GM23248 (cell line): ENCODE measurements around the gene C20orf141. TPM values are rescaled to one million over a fixed set of nuclear protein-coding genes. Genes with fewer than 3 reads are reported as not detected.

Experiments
- DNase-seq: peaks from one replicate; pipeline ENCODE4 v3.0.0-alpha.2; 2015
- H2AFZ ChIP-seq: fragments of 200-600 bp; sonication (generic); 2 replicates; pipeline ENCODE4 v1.6.1; 2016; ENCODE audit warnings: antibody characterized with exemption
- H3F3A ChIP-seq: fragments of 200-600 bp; sonication (generic); 2 replicates; pipeline ENCODE4 v1.6.1; 2016; ENCODE audit warnings: mild to moderate bottlenecking, antibody characterized with exemption, mixed run types; ENCODE audit not compliant: insufficient read depth
- H3K27ac ChIP-seq: fragments of 200-600 bp; sonication (generic); 2 replicates; pipeline ENCODE4 v1.5.1; 2016; ENCODE audit warnings: mild to moderate bottlenecking
- H3K27me3 ChIP-seq: fragments of 200-600 bp; sonication (generic); replicated peaks from 2 replicates; pipeline ENCODE4 v1.6.1; 2016; ENCODE audit warnings: mild to moderate bottlenecking; ENCODE audit not compliant: insufficient read depth
- H3K36me3 ChIP-seq: fragments of 200-600 bp; sonication (generic); 2 replicates; pipeline ENCODE4 v1.6.1; 2016; ENCODE audit warnings: low read depth, mild to moderate bottlenecking
- H3K4me1 ChIP-seq: fragments of 200-600 bp; sonication (generic); 2 replicates; pipeline ENCODE4 v1.6.1; 2016; ENCODE audit warnings: mild to moderate bottlenecking; ENCODE audit not compliant: insufficient read depth
- H3K4me2 ChIP-seq: fragments of 200-600 bp; sonication (generic); one replicate; pipeline ENCODE4 v1.6.1; 2016; ENCODE audit warnings: mild to moderate bottlenecking; ENCODE audit not compliant: unreplicated experiment
- H3K4me3 ChIP-seq: fragments of 200-600 bp; sonication (generic); 2 replicates; pipeline ENCODE4 v1.5.1; 2016; ENCODE audit warnings: mild to moderate bottlenecking
- H3K79me2 ChIP-seq: fragments of 200-600 bp; sonication (generic); 2 replicates; pipeline ENCODE4 v1.6.1; 2016; ENCODE audit warnings: mild to moderate bottlenecking; ENCODE audit not compliant: insufficient read depth
- H3K9ac ChIP-seq: fragments of 200-600 bp; sonication (generic); 2 replicates; pipeline ENCODE4 v1.6.1; 2016; ENCODE audit warnings: mild to moderate bottlenecking
- H3K9me2 ChIP-seq: fragments of 200-600 bp; sonication (generic); 2 replicates; pipeline ENCODE4 v1.6.1; 2016; ENCODE audit warnings: mixed run types, mild to moderate bottlenecking, moderate library complexity; ENCODE audit not compliant: insufficient read depth
- H3K9me3 ChIP-seq: fragments of 200-600 bp; sonication (generic); one replicate; pipeline ENCODE4 v1.6.1; 2017; ENCODE audit warnings: low read depth
- H4K20me1 ChIP-seq: fragments of 200-600 bp; sonication (generic); 2 replicates; pipeline ENCODE4 v1.6.0; 2016; ENCODE audit not compliant: insufficient read depth
- EZH2 ChIP-seq: fragments of 200-600 bp; sonication (generic); IDR thresholded peaks from 2 replicates; pipeline ENCODE4 v1.6.1; 2018; ENCODE audit warnings: antibody characterized with exemption, mild to moderate bottlenecking; ENCODE audit not compliant: insufficient read depth, poor library complexity, severe bottlenecking
- EZH2phosphoT487 ChIP-seq: fragments of 200-600 bp; sonication (generic); IDR thresholded peaks from 2 replicates; pipeline ENCODE4 v1.6.1; 2018; ENCODE audit warnings: antibody characterized with exemption, moderate library complexity, mild to moderate bottlenecking, low read depth; ENCODE audit not compliant: insufficient read depth
- WGBS, 2 experiments: methylation state at CpG; one replicate each; pipeline ENCODE4 v1.1.6; 2015 to 2017; ENCODE audit warnings: low lambda C conversion rate in 2 of 2, low coverage in 1 of 2; ENCODE audit errors: missing lambda C conversion rate in 2 of 2; 5-methylcytosine and 5-hydroxymethylcytosine counted together
- in situ Hi-C: fragments of 300-500 bp; cut with MboI; formaldehyde crosslinking; loops from 2 replicates; pipeline ENCODE4 v1.15.0; 2020
- polyA plus RNA-seq: library from polyadenylated mRNA; unstranded; fragments of >200 nt; fragmentation: Nextera tagmentation; extraction: Ambion mirVana; gene quantifications from 2 replicates; pipeline ENCODE4 v1.2.1, GENCODE V29; 2016
- total RNA-seq: library from RNA; depleted of rRNA; stranded (reverse); fragments of >200 nt; shearing (Covaris generic); gene quantifications from 2 replicates; pipeline ENCODE4 v1.2.3, GENCODE V29; 2014

C20orf141 gene
- total and polyA plus RNA-seq, 2 experiments from 2014 or later, result not detected

- Histone ChIP-seq H3F3A (0 out of 2 replicates have a peak, but pooled peaks cover 5% of the 10 kb centered on the region), H3K27ac (no peak overlapping the region), H3K4me3 (no peak overlapping the region), H3K79me2 (peaks cover 31% of the 10 kb centered on the region), H3K4me2 (no peak overlapping the region), H3K9me3 (no peaks in the 10 kb centered on the region), H3K36me3 (no peaks in the 10 kb centered on the region), H3K4me1 (no peaks in the 10 kb centered on the region), H3K27me3 (no peaks in the 10 kb centered on the region), H3K9ac (no peak overlapping the region), H3K9me2 (no peaks in the 10 kb centered on the region), H2AFZ (no peak overlapping the region), H4K20me1 (no peaks in the 10 kb centered on the region)
- in situ Hi-C loops, result no loop called here
- no peak for DNase-seq
- 97% methylated on average over 19 of the region's 19 CpGs for WGBS, 2 experiments
- TF ChIP-seq EZH2phosphoT487 (no peak), EZH2 (no peak)
These were observed 23.5 kb downstream of the C20orf141 start for GRCh38 chr20:2838170-2838797.

GRCh38 chr20:2838847-2839671 is 24.3 kb downstream of the C20orf141 start:
- Histone ChIP-seq H3F3A (0 out of 2 replicates have a peak, but pooled peaks cover 2% of the 10 kb centered on the region), H3K9me3 (no peaks in the 10 kb centered on the region), H2AFZ (no peak overlapping the region), H3K79me2 (peaks cover 39% of the 10 kb centered on the region), H3K9me2 (no peaks in the 10 kb centered on the region), H4K20me1 (no peaks in the 10 kb centered on the region), H3K4me1 (no peaks in the 10 kb centered on the region), H3K4me2 (no peak overlapping the region), H3K36me3 (no peaks in the 10 kb centered on the region), H3K27me3 (no peaks in the 10 kb centered on the region), H3K4me3 (no peak overlapping the region), H3K27ac (no peak overlapping the region), H3K9ac (no peak overlapping the region)
- TF ChIP-seq EZH2phosphoT487 (no peak), EZH2 (no peak)
- no peak for DNase-seq
- WGBS, 2 experiments, result 95 to 97% methylated on average over 10 to 15 of the region's 15 CpGs
- in situ Hi-C loops, result no loop called here

GRCh38 chr20:2839732-2840137 is 24.9 kb downstream of the C20orf141 start:
- in situ Hi-C loops, result no loop called here
- Histone ChIP-seq H3K27me3 (no peaks in the 10 kb centered on the region), H3K27ac (no peak overlapping the region), H3K79me2 (peaks cover 40% of the 10 kb centered on the region), H3K9me2 (no peaks in the 10 kb centered on the region), H2AFZ (peak overlapping the region; percentile 94), H3K9me3 (no peaks in the 10 kb centered on the region), H4K20me1 (no peaks in the 10 kb centered on the region), H3K9ac (peak overlapping the region; percentile 87), H3K36me3 (no peaks in the 10 kb centered on the region), H3K4me3 (peak overlapping the region; percentile 90), H3K4me1 (no peaks in the 10 kb centered on the region), H3K4me2 (peak overlapping the region; percentile 79), H3F3A (no peaks in the 10 kb centered on the region)
- WGBS, 2 experiments, result 87 to 96% methylated on average over 18 to 21 of the region's 21 CpGs
- DNase-seq, result no peak
- no peak for TF ChIP-seq EZH2phosphoT487
- no peak for TF ChIP-seq EZH2

- H3K27me3 ChIP-seq, result no peaks in the 10 kb centered on the region
- peak within 1 kb of the TSS; percentile 87 for H3K4me2 ChIP-seq
- H2AFZ ChIP-seq, result peak within 1 kb of the TSS; percentile 94
- no peaks in the 10 kb centered on the region for H3K9me2 ChIP-seq
- H3K36me3 ChIP-seq, result no peaks in the 10 kb centered on the region
- in situ Hi-C loops, result no loop called here
- H3K9me3 ChIP-seq, result no peaks in the 10 kb centered on the region
- H3K4me3 ChIP-seq, result peak within 1 kb of the TSS; percentile 90
- no peaks in the 10 kb centered on the region for H3F3A ChIP-seq
- TF ChIP-seq EZH2, result no peak
- no peak for TF ChIP-seq EZH2phosphoT487
- no peaks in the 10 kb centered on the region for H3K4me1 ChIP-seq
- no peaks in the 10 kb centered on the region for H4K20me1 ChIP-seq
- peaks cover 40% of the 10 kb centered on the region for H3K79me2 ChIP-seq
- peak; percentile 95 for DNase-seq
- WGBS, 2 experiments, result 4% methylated on average over 64 to 74 of the region's 98 CpGs
- H3K9ac ChIP-seq, result peak within 1 kb of the TSS; percentile 87
- H3K27ac ChIP-seq, result peak within 1 kb of the TSS; percentile 70
These were observed 25.6 kb downstream of the C20orf141 start, which contains the start of the genes PCED1A and VPS16 for GRCh38 chr20:2840138-2840966. TSS of gene PCED1A (minus strand) at chr20:2840655. CDS start at chr20:2839912, 743 bp downstream. TSS of gene VPS16 (plus strand) at chr20:2840745. CDS start at chr20:2840775, 30 bp downstream.
